Hepatocyte (in vitro differentiated cells): ENCODE results near the gene IL20RA.

Source experiments
- CTCF ChIP-seq: fragments of 200-600 bp; sonication (generic); IDR thresholded peaks from 2 replicates; pipeline ENCODE4 v1.5.1; 2016; ENCODE audit warnings: antibody characterized with exemption, mild to moderate bottlenecking; ENCODE audit not compliant: poor library complexity
- EZH2phosphoT487 ChIP-seq: fragments of 200-600 bp; sonication (generic); IDR thresholded peaks from one replicate; pipeline ENCODE4 v1.6.1; 2018; ENCODE audit warnings: antibody characterized with exemption, mild to moderate bottlenecking, low read depth, moderate library complexity; ENCODE audit not compliant: unreplicated experiment, severe bottlenecking

- TF ChIP-seq CTCF (peak; percentile 84), EZH2phosphoT487 (no peak)
Measured at GRCh38 chr6:137076277-137077068, 31.7 kb upstream of the IL20RA start.
